Dermis blood vessel endothelial cell (primary cell): ENCODE results near the gene DNPEP. TPM values are rescaled to one million over a fixed set of nuclear protein-coding genes. Genes with fewer than 3 reads are reported as not detected.
A peak's percentile ranks its signal among the peaks of the same experiment; 100 is the strongest.

Experiments
- DNase-seq: peaks from one replicate; pipeline ENCODE4 v3.0.0; 2010
- total RNA-seq: library from RNA; depleted of rRNA; stranded (reverse); fragments of >200 nt; gene quantifications from 2 replicates; pipeline ENCODE4 v1.2.3, GENCODE V29; 2014

DNPEP gene
- total RNA-seq, 1 donor from 2014 or later, result 67.7 TPM

DNA sequence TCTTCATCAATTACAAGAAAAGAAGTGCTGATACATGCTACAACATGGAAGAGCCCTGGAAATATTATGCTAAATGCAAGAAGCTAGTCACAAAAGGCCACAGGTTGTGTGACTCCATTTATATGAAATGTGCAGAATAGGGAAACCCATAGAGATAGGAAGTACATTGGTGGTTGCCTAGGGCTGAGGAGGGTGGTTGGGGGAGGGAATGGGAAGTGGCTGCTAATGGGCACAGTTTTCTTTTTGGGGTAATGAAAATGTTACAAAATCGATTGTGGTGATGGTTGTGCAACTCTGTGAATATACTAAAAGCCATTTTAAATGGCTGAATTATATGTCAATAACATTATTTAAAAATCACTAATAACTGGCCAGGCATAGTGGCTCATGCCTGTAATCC is 30.9 kb downstream of the DNPEP start:
- DNase-seq, result no peak

DNA sequence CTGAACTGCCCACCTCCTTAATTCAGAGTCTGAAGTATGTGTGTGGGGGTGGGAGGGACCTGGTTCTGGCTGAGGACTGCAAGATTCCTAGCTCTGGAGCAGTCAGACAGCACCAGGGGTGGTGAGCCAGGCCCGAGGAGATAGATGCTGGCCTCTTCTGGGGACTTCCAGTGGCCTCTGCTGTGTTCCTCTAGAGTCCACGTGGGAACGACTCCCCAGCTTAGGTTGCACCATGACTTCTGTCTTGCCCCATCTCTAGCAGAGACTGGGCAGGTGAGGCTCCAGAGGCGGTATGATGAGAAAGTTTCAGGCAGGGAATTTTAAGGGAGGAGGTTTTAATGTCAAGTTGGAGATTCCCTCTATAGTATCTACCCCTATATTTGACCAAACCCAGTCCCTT is 33.1 kb downstream of the DNPEP start:
- no peak for DNase-seq

DNA sequence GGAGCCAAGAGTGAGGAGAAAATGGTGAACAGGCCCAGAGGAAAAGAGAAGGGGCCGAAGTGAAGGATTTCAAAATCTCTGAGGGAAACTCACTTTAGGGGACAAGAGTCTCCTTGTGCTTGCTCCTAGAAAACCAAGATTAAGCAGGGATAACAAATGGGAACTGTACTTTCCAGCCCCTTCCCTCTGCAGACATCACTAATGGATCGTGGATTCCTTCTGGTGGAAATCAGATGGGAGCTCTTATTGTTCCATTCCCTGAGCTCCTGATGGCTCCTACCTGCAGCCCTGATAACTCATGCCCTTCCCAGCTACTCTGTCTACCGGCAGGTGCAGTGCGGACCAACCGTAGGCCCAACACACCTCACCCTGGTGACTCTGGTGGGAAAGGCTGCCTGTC is 34.6 kb downstream of the DNPEP start:
- no peak for DNase-seq

DNA sequence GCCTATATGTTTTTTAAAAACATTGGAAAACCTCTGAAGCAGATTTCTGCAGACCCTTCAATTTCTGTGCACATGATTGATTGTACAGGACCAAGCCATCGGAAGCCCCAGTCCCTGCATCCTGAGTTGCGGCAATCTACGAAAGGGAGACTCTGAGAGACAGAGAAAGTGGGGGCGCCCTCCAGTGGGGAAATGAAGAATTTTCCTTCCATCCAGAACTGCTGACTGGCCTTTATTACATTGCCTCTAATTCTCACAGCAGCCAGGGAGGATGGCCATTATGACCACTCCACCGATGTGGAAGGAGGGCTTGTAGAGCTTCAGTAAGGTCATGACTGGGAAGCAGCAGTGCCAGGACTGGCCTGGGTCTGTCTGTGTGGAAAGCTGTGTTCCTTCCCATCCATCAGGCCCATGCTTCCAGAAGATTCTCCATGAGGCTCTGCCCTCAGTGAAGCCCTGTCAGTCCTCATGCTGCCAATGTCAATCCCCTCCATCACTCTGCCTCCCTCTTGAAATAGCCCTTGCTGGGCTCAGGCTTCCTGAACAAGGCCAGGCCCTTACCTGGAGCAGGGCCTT is 35.2 kb downstream of the DNPEP start:
- peak; percentile 75 for DNase-seq

DNA sequence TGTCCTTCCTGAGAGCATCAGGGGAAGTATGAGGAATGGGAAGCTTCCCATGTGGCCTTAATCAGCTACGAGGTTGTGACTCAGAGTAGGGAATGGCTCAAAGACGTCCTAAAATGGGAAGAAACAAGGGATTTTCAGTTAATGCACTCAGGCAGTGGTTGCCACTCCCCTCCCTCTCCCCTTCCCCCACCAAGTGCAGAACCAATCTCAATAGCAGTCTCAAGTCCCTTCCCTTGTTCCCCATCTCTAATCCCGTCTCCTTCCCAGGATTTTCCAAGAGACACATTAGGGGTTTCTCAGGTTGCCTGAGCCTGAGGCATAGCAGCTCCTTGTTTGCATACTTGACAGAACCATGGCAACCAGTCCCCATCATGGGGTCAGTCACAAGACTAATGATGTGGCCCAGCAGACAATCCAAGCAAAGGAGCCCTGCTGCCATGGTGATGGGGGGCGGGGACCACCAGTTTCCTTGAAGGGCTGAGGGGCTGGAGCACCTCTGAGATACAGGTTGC is 36.9 kb downstream of the DNPEP start:
- DNase-seq, result no peak

DNA sequence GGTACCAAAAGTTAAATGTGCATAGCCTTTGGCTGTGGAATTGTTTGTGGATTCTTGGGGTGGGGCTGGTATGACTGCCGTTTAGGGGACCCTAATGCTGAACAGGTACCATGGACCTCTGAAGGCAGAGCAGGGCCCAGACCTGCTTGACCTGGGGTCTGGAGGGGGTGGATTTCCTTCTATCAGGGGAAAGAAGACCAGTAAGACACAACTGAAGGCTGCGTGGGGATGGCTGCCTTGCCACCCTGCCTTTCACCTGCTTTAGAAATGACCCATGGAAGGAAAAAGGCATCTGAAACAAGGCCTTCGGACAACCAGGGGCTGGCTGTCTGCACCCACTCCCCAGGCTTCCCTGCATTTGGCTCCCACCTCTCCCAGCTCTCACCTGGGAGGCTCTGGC is 37.5 kb downstream of the DNPEP start:
- no peak for DNase-seq

DNA sequence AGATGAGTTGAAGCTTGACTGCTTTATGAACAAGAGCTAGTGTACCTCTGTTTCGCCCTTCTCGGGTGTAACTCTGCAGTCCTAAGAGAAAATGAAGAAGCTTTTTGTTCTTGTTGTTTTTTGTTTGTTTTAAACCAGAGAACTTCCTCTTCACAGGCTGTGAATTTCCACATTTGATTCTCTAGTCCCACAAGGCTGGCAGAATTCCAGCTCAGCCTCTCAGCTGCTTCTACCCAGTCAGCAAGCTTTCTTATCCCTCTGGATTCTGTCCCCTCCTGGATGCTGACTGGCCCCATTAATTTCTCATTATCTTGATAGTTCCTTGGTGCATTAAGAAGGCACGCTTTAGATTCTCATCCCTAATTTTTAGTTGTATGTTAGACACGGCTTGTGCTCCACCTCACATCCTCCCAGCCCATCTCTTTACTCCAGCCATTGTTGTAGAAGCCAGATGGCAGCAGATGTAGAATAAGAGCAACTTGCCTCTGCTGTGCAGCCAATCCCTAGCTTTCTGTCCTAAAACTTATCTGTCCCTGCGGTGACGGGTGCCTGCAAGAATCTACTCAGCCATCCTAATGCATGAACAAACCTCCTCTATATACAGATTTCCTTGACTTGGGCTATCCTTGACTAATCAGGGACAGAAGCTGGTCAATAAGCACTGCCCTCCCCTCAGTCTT is 42.8 kb downstream of the DNPEP start:
- peak; percentile 56 for DNase-seq

DNA sequence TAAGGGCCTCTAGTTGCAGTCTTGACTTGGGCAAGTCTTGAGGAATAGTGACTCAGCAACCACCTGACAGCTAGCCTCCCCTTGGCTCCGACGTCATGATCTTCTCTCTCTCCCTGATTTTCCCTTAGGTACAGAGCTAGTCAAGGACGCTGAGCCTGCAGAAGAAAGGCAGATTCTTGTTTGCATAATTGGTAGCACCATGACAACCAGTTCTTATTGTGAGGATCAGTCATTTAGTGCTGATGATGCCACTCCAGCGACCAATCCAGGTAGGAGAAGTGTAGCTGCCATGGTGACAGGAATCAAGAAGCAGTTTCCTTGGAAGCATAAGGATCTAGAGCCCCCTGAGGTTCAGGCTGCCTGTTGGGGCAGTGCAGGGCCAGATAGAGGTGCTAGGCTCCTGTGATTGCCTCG is 52.3 kb downstream of the DNPEP start:
- DNase-seq, result no peak

DNA sequence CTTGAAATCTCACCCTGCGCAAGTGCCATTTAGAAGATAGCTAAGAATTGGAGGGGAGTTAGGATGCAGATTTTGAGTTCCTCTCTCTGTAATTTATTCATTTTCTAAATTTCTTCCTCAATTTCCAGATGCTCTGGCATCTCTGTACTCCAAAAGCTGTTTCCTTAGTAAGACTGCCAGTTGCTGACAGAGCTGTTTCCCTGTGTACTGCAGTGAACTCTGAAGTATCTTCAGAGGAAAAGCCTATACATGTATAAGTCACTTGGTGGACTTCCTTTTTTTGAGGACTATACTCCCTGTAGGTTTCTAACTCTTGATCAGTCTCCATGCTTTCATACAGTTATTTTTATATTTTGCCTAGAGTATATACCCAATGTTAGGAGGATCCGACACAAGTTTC is 53.6 kb downstream of the DNPEP start:
- DNase-seq, result no peak

DNA sequence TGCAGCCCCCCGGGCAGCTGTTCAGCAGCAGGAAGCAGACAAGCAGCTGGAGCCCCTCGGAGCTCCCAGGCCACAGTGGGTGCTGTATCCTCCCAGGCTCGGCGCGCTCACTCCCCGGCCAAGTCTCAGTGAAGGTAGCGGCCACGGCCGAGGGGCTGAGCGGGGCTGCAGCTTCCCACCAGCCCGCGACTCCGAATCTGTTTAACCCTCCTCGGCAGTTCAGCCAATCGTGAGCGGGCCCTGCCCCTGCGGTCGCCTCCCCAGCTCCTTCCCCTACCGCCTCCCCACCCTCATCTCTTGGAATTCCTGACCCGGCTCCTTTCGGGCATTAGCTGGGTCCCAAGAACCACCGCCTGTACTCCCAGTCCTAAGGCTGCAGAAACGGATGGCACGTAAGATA is 55.2 kb downstream of the DNPEP start, which contains the start of gene RESP18:
RESP18 (minus strand) TSS at position 203 of the 400 bp plus-strand sequence.
- DNase-seq, result no peak

DNA sequence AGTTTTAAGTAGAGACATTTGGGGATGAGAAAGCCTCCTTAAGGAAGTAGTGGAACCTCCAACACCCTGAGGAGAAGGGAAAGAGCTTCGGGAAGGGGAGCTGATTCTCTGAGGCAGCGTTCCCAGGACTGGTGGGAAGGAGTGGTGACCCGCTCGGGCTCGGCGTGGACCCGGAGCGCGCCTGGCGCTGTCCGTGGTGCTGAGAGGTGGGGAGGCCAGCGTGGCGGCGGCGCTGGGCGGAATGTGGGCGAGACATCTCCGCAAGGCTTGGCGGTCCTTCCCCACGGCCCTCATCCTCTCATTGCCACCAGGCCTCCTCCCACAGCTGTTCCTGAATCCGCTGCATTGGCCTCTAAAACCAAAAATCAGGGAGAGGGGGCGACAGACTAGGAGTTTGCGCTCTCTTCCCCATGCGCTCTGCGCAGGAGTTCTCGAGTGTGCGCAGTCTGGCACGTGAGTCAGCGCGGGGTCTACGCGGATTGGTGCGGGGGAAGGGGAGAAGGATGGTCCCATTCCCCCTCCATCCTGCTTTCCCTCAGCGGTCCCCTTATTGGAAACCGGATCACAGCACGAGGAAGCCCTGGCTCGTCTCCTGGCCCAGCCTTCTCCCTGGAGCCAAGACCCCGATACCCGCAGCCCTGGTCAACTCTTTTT is 56.0 kb downstream of the DNPEP start:
- DNase-seq, result peak; percentile 48

DNA sequence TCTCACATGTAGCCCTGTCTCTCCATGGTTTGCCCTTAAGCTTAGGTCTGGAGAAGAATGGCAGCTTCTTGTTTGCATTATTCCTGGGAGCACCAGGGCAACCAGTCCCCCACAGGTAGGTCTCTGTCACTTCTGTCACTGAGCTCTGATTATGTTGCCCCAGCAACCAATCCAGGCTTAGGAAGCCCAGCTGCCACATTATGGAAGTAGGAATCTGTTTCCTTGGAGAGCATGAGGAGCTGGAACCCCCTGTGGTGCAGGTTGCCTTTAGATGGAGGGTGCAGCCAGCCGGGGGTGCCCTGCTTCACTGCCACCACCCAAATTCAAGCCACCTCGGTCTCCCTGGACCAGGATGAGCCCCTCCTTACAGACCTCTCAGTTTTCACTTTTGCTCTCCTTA is 60.0 kb downstream of the DNPEP start:
- no peak for DNase-seq

DNA sequence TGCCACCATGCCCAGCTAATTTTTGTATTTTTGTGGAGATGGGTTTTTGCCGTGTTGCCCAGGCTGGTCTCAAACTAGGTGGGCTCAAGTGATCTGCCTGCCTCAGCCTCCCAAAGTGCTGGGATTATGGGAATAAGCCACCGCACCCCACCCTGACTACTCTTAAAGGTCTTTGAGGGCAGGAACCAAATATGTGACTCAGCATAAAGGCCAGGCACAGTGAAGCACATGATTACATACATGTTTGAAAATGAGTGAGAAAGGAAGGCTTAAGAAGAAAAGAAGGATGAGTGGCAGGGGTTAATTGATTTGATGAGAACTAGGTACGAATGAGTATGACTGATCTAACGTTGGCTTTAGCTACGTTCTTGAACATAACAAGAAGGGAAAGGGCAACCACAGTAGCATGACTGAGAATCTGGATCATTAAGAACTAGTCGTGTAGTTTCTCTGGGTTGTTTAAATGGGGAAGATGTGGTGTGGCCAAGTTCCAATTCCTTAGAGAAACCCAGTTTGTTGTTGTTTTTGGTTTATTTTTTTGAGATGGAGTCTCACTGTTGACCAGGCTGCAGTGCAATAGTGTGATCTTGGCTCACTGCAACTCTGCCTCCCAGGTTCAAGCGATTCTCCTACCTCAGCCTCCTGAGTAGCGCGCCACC is 61.9 kb downstream of the DNPEP start:
- no peak for DNase-seq

DNA sequence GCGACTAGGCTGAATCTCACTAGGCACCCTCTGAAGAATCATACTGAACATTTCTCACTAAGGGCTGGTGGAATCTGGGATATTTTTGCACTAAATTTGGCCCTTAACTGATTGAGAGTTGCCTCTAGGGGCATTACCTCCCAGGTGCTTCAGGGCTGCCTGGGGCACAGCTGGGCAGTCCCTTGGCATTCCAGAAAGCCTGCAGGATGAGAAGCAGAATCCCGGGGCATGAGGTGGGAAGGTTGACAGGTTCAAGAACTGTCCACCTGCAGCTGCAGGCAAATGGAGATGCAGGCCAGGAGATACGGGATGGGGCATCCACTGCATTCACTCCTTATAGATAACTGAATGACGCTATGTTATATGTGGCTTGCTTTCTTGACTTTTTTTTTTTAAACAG is 62.6 kb downstream of the DNPEP start:
- no peak for DNase-seq

DNA sequence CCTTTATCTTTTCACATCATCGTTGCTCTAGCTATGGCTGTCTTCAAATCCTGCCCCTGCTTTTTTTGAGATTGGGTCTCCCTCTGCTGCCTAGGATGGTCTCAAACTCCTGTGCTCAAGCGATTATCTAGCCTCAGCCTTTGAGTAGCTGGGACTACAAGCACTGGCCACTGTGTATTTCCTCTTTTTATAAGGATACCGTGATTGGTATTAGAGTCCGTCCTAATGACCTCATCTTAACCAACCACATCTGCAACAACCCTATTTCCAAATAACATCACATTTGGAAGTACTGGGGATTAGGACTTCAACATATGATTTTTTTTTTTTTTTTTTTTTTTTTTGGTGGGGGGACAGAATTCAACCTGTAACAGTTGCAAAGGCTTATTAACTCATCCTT is 64.3 kb downstream of the DNPEP start:
- no peak for DNase-seq

Other genes with a start within 250 kb of the DNPEP start
- gene NHEJ1, start 227.1 kb downstream of the DNPEP start, total RNA-seq, result 25.7 and 28.8 TPM in 2 replicates
- gene SLC23A3, start 217.9 kb downstream of the DNPEP start, total RNA-seq, result 1.3 and 3.2 TPM in 2 replicates
- gene CNPPD1, start 211.0 kb downstream of the DNPEP start, total RNA-seq, result 25.7 and 29.8 TPM in 2 replicates
- 64.1 and 75.4 TPM in 2 replicates for gene RETREG2, start 209.6 kb downstream of the DNPEP start, total RNA-seq
- 16.7 and 22.5 TPM in 2 replicates for gene ZFAND2B, start 181.1 kb downstream of the DNPEP start, total RNA-seq
- 31.8 and 52.4 TPM in 2 replicates for gene ABCB6, start 169.0 kb downstream of the DNPEP start, total RNA-seq
- 46.5 and 75.4 TPM in 2 replicates for gene ATG9A, start 158.3 kb downstream of the DNPEP start, total RNA-seq
- gene ANKZF1, start 158.1 kb downstream of the DNPEP start, total RNA-seq, result 17.7 and 29.6 TPM in 2 replicates
- gene GLB1L, start 142.5 kb downstream of the DNPEP start, total RNA-seq, result 5.7 and 6.5 TPM in 2 replicates
- 24.3 and 24.7 TPM in 2 replicates for gene STK16, start 142.4 kb downstream of the DNPEP start, total RNA-seq
- gene TUBA4B, start 134.7 kb downstream of the DNPEP start, total RNA-seq, result 0.09 TPM in 1 of 2 replicates, not detected in the other
- 19.9 and 23.0 TPM in 2 replicates for gene TUBA4A, start 134.0 kb downstream of the DNPEP start, total RNA-seq
- gene DNAJB2, start 108.5 kb downstream of the DNPEP start, total RNA-seq, result 24.0 and 27.7 TPM in 2 replicates
- 0.17 TPM in 1 of 2 replicates, not detected in the other for gene PTPRN, start 78.5 kb downstream of the DNPEP start, total RNA-seq
- gene RESP18, start 55.2 kb downstream of the DNPEP start, total RNA-seq, result not detected in 2 replicates
- gene DES, start 30.5 kb upstream of the DNPEP start, total RNA-seq, result not detected in 2 replicates
- gene SPEG, start 46.9 kb upstream of the DNPEP start, total RNA-seq, result 0.09 and 1.7 TPM in 2 replicates
- gene GMPPA, start 111.0 kb upstream of the DNPEP start, total RNA-seq, result 33.4 and 34.5 TPM in 2 replicates
- not detected in 2 replicates for gene ASIC4, start 126.6 kb upstream of the DNPEP start, total RNA-seq
- gene CHPF, start 155.9 kb upstream of the DNPEP start, total RNA-seq, result 0.84 and 3.2 TPM in 2 replicates
- gene TMEM198, start 156.1 kb upstream of the DNPEP start, total RNA-seq, result under 0.01 TPM in 1 of 2 replicates, not detected in the other
- 38.8 TPM in 2 replicates for gene OBSL1, start 183.6 kb upstream of the DNPEP start, total RNA-seq
- not detected in 2 replicates for gene INHA, start 184.4 kb upstream of the DNPEP start, total RNA-seq
- 10.0 and 13.9 TPM in 2 replicates for gene STK11IP, start 209.9 kb upstream of the DNPEP start, total RNA-seq
- 0.17 and 0.37 TPM in 2 replicates for gene SLC4A3, start 239.7 kb upstream of the DNPEP start, total RNA-seq